Measurements from ENCODE around the gene NACA.

DNA sequence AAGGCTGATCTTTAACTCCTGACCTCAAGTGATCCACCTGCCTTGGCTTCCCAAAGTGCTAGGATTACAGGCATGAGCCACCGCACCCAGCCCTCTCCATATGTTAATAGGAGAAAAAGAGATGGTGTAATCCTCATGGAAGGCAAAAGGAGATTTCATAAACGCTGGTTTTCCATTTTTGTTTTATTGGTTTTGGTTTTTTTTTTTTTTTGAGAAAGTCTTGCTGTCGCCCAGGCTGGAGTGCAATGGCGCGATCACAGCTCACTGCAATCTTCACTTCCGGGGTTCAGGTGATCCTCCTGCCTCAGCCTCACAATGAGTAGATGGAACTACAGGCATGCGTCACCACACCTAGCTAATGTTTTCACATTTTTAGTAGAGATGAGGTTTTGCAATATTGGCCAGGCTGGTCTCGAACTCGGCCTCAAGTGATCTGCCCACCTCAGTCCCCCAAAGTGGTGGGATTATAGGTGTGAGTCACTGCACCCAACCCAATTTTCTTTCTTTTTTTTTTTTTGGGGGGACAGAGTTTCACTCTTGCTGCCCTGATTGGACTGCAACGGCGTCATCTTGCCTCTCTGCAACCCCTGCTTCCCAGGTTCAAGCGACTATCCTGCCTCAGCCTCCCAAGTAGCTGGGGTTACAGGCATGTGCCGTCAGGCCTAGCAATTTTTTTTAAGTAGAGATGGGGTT, 45.1 kb downstream of the NACA start:
- TF ChIP-seq, protein P1, sequence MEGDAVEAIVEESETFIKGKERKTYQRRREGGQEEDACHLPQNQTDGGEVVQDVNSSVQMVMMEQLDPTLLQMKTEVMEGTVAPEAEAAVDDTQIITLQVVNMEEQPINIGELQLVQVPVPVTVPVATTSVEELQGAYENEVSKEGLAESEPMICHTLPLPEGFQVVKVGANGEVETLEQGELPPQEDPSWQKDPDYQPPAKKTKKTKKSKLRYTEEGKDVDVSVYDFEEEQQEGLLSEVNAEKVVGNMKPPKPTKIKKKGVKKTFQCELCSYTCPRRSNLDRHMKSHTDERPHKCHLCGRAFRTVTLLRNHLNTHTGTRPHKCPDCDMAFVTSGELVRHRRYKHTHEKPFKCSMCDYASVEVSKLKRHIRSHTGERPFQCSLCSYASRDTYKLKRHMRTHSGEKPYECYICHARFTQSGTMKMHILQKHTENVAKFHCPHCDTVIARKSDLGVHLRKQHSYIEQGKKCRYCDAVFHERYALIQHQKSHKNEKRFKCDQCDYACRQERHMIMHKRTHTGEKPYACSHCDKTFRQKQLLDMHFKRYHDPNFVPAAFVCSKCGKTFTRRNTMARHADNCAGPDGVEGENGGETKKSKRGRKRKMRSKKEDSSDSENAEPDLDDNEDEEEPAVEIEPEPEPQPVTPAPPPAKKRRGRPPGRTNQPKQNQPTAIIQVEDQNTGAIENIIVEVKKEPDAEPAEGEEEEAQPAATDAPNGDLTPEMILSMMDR (IDR thresholded peaks at IDR 0.05): no peak
- TF ChIP-seq POLR2A (IDR thresholded peaks at IDR 0.05) (no peak), POLR2AphosphoS5 (IDR thresholded peaks at IDR 0.05; ENCODE audit: insufficient read depth in 1 of 2, low read depth in 1 of 2) (no peak)

All from vagina (tissue), 2 donors.